SU-DHL-6 (cell line): ENCODE measurements around the gene DTX3.

ENCODE experiments used
- CTCF ChIP-seq: fragments of 200-600 bp; sonication (generic); IDR thresholded peaks from one replicate; pipeline ENCODE4 v1.5.1; 2017; ENCODE audit warnings: antibody characterized with exemption, mild to moderate bottlenecking, low read length, moderate library complexity; ENCODE audit not compliant: insufficient read depth, poor library complexity, severe bottlenecking
- EZH2phosphoT487 ChIP-seq: fragments of 200-600 bp; sonication (generic), shearing (Covaris generic); conservative IDR thresholded peaks from 2 replicates; pipeline ENCODE4 v1.6.1; 2018; ENCODE audit warnings: mild to moderate bottlenecking, antibody characterized with exemption, low read length, moderate library complexity, mixed read lengths

GRCh38 chr12:57626921-57627445 is 22.4 kb downstream of the DTX3 start:
- TF ChIP-seq CTCF (no peak), EZH2phosphoT487 (no peak)
